Common myeloid progenitor, CD34-positive (primary cell): Measurements from ENCODE around the gene TNIK.
"Not testable (repeated sequence)": the region's sequence is repeated elsewhere in the genome, so short reads cannot be mapped to it uniquely, and the experiment has no call there.

Source experiments
- CTCF ChIA-PET: fragments of 350-600 bp; sonication (Branson Sonifier 250); formaldehyde crosslinking; loops from one replicate; lab custom pipeline; 2021; ENCODE audit warnings: antibody characterized with exemption; lab: Charles Lee
- POLR2A ChIA-PET: fragments of 350-600 bp; sonication (Branson Sonifier 250); formaldehyde crosslinking; loops from one replicate; lab custom pipeline; 2021; ENCODE audit warnings: antibody characterized with exemption; lab: Charles Lee
- DNase-seq, 3 donors: peaks; one replicate each; pipeline versions ENCODE4 v3.0.0 to v3.0.0-alpha.2; 2013
- H3K27ac ChIP-seq, 2 experiments: 1 replicate in 1 of 2; 2 replicates in 1 of 2; pipeline ENCODE4 v1.7.0; 2013; ENCODE audit warnings: inconsistent platforms in 2 of 2, low read length in 2 of 2, mild to moderate bottlenecking in 2 of 2, low read depth in 1 of 2, moderate library complexity in 1 of 2; ENCODE audit not compliant: severe bottlenecking in 2 of 2, insufficient read depth in 1 of 2, poor library complexity in 1 of 2
- H3K27me3 ChIP-seq, 5 experiments: replicated peaks in 2 of 5; 1 replicate in 3 of 5; 2 replicates in 2 of 5; pipeline versions ENCODE4 v1.6.1 to v1.7.0; 2013; ENCODE audit warnings: low read length in 4 of 5, mild to moderate bottlenecking in 2 of 5, moderate library complexity in 2 of 5, inconsistent platforms in 1 of 5; ENCODE audit not compliant: insufficient read depth in 5 of 5, control insufficient read depth in 4 of 5
- H3K36me3 ChIP-seq, 4 experiments: 1 replicate in 2 of 4; 2 replicates in 2 of 4; pipeline versions ENCODE4 v1.6.1 to v1.7.0; 2013; ENCODE audit warnings: low read length in 3 of 4, control low read depth in 1 of 4, mild to moderate bottlenecking in 1 of 4; ENCODE audit not compliant: control insufficient read depth in 4 of 4, insufficient read depth in 4 of 4
- H3K4me1 ChIP-seq, 4 experiments: 1 replicate in 3 of 4; 2 replicates in 1 of 4; pipeline versions ENCODE4 v1.6.1 to v1.7.1; 2013; ENCODE audit warnings: low read length in 3 of 4, mild to moderate bottlenecking in 3 of 4, control low read depth in 1 of 4, inconsistent platforms in 1 of 4, moderate library complexity in 1 of 4; ENCODE audit not compliant: control insufficient read depth in 4 of 4, insufficient read depth in 4 of 4; ENCODE audit errors: control extremely low read depth in 1 of 4
- H3K4me3 ChIP-seq, 7 experiments: 1 replicate in 4 of 7; 2 replicates in 3 of 7; pipeline versions ENCODE4 v1.5.1 to v1.7.0; 2013; ENCODE audit warnings: mild to moderate bottlenecking in 7 of 7, low read length in 6 of 7, moderate library complexity in 6 of 7, inconsistent platforms in 2 of 7, low read depth in 2 of 7, control low read depth in 1 of 7; ENCODE audit not compliant: insufficient read depth in 4 of 7, control insufficient read depth in 1 of 7; ENCODE audit errors: extremely low read depth in 1 of 7
- H3K9me3 ChIP-seq, 5 experiments: 1 replicate in 4 of 5; 2 replicates in 1 of 5; pipeline versions ENCODE4 v1.6.1 to v1.7.1; 2013; ENCODE audit warnings: low read length in 4 of 5, mild to moderate bottlenecking in 2 of 5, inconsistent platforms in 1 of 5, low read depth in 1 of 5, moderate library complexity in 1 of 5; ENCODE audit not compliant: control insufficient read depth in 4 of 5, insufficient read depth in 2 of 5; ENCODE audit errors: control extremely low read depth in 1 of 5
- WGBS: methylation state at CpG from one replicate; pipeline ENCODE4 v1.1.5; 2013; ENCODE audit not compliant: insufficient coverage; 5-methylcytosine and 5-hydroxymethylcytosine counted together

Gene TNIK

DNA sequence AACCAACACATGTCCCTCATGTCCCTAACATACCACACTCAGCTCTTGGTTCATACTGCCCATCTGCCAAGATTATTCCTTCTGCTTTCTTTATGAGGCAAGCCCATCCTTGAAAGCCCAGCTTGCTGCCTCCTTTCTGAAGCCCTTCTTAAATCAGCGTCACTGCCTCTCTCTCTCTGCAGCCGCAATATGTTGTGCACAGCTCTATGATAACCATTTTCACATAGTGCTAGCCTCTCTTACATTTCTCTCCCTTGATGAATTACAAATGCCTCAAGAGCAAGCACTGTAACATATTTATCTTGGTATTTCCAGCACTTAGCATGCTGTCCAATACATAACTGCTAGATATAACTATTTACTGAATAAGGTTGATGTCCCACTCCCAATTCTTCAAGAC lies 86.5 kb downstream of the TNIK start:
- H3K36me3 ChIP-seq, result no peaks in the 10 kb centered on the region
- H3K27me3 ChIP-seq, result no peaks in the 10 kb centered on the region
- WGBS, result 100% methylated on average over 2 of the region's 2 CpGs
- no peak overlapping the region for H3K27ac ChIP-seq
- CTCF ChIA-PET, result interaction anchor here (1.1 to 1.5 kb wide), 2 partner anchors 10 to 12 kb away, joined by 3 to 4 read pairs; no protein-coding TSS in a partner anchor
- H3K4me1 ChIP-seq, result peaks cover 10 to 41% (median 24%) of the 10 kb centered on the region in 4 experiments
- no peaks in the 10 kb centered on the region for H3K9me3 ChIP-seq
- POLR2A ChIA-PET, result interaction anchor here (0.6 kb wide), 1 partner anchor 55 kb away, joined by 3 read pairs; no protein-coding TSS in a partner anchor
- no peak overlapping the region for H3K4me3 ChIP-seq
- no peak for DNase-seq

DNA sequence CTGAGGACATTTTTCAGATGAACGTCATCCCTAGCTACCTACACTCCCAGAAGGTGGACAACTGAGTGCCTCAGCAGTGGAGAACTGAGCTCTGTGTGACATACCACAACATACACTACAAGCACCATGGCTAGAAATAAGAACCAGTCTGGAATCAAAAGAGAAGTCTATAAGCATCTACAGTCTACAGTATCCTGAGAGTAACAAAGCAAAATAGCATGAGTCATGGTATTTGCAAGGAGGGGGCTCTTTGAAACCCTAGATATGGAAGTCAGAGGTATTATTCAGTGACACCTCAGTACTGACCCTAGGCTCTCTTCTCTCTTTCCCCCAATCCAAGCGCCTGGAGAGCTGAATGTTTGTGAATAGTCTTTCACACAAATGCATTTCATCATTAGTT lies 87.5 kb downstream of the TNIK start:
- peak in 2 of 3 donors; percentile 17 to 25 for DNase-seq
- H3K4me3 ChIP-seq, result no peak overlapping the region
- CTCF ChIA-PET, result interaction anchor here (1.0 to 1.5 kb wide), 3 partner anchors 10 to 16 kb away, joined by 3 to 4 read pairs (median 4); no protein-coding TSS in a partner anchor
- H3K9me3 ChIP-seq, result no peaks in the 10 kb centered on the region
- H3K4me1 ChIP-seq, result peaks cover 10 to 41% (median 24%) of the 10 kb centered on the region in 4 experiments
- H3K27me3 ChIP-seq, result no peaks in the 10 kb centered on the region
- POLR2A ChIA-PET, result no interaction called here
- peaks cover 0 to 3% (median 0%) of the 10 kb centered on the region in 4 experiments for H3K36me3 ChIP-seq
- no CpG with 5 or more reads among the region's 2 CpGs for WGBS
- H3K27ac ChIP-seq, result no peak overlapping the region

DNA sequence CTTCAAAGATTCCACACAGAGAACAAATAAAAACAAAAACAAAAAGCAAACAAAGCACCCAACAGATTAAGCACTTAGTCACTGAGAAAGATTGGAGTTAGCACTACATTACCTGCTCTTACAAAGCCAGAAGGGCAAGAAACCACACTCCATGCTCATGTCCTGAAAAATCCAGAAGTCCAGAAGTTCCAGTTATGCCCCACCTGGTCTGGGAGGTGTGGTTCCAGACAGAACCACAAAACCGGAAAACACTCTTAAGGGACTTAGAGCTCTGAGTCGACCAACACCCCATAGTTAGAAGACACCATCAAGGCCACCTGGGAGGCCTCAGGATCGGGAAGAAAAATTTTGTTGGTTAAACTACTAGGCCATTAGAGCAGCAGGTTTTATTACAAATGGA lies 88.9 kb downstream of the TNIK start:
- CTCF ChIA-PET, result interaction anchor here (0.6 to 1.5 kb wide), 4 partner anchors 11 to 37 kb away, joined by 3 to 4 read pairs (median 3); no protein-coding TSS in a partner anchor
- DNase-seq, result no peak
- Histone ChIP-seq H3K36me3 (peaks cover 0 to 3% (median 0%) of the 10 kb centered on the region in 4 experiments), H3K27me3 (no peaks in the 10 kb centered on the region), H3K4me3 (no peak overlapping the region), H3K4me1 (peaks cover 9 to 32% (median 19%) of the 10 kb centered on the region in 4 experiments), H3K27ac (no peak overlapping the region), H3K9me3 (no peaks in the 10 kb centered on the region)
- POLR2A ChIA-PET, result no interaction called here
- WGBS, result 88% methylated on average over 1 of the region's 3 CpGs

DNA sequence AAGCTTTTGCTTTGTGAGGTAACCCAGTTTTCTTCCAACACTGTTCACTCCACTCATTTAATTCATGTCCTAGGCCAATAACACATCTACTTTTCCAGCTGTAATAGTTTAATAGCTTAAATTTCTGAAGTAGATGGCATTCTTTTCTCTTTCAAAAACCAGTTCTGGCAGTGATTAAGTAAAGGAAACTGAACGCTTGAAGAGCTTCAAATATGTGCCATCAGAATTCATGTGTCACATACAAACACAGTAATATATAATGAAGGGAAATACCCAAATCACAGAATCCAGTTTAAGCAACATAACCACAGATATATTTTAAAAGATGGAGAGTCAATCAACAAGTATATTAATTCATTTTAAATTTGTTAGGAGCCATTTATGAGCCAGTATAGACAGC lies 91.0 kb downstream of the TNIK start:
- ChIA-PET POLR2A (no interaction called here), CTCF (no interaction called here)
- no CpG with 5 or more reads among the region's 1 CpG for WGBS
- Histone ChIP-seq H3K27ac (no peak overlapping the region), H3K36me3 (peaks cover 0 to 3% (median 0%) of the 10 kb centered on the region in 4 experiments), H3K4me3 (no peak overlapping the region), H3K9me3 (no peaks in the 10 kb centered on the region), H3K27me3 (no peaks in the 10 kb centered on the region), H3K4me1 (peaks cover 0 to 10% (median 4%) of the 10 kb centered on the region in 4 experiments)
- no peak for DNase-seq

DNA sequence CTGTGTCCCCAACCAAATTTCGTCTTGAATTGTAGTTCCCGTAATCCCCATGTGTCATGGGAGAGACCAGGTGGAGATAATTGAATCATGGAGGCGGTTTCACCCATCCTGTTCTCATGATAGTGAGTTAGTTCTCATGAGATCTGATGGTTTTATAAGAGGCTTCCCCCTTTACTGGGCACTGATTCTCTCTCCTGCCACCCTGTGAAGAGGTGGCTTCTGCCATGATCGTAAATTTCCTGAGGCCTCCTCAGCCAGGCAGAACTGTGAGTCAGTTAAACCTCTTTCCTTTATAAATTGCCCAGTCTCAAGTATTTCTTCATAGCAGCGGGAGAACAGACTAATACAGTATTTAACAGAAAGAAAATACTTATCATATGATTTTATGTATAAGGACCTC lies 93.5 kb downstream of the TNIK start:
- H3K4me1 ChIP-seq, H3K27ac ChIP-seq, DNase-seq, H3K36me3 ChIP-seq, H3K9me3 ChIP-seq, H3K4me3 ChIP-seq, H3K27me3 ChIP-seq, POLR2A ChIA-PET: not testable (repeated sequence)
- WGBS, result 94% methylated on average over 3 of the region's 5 CpGs
- CTCF ChIA-PET, result interaction anchor here (1.8 kb wide), 1 partner anchor 102 kb away, joined by 4 read pairs; no protein-coding TSS in a partner anchor

DNA sequence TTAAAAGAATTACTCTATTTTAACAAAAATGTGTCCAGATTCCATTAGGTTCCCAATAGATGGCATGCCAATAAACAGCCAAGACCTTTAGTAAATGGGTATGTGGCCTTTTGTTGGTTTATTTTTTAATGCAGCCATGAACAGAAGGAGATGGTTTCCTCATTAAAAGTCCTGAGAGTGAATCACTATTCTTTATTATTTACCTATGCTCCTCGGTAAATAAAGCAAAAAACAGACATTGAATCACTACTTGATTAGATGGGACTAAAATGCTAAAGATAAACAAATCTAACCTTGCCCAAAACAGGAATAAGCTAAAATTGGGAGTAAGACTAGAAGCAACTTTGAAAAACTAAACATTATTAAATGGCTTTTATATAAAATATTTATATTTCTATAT lies 94.2 kb downstream of the TNIK start:
- CTCF ChIA-PET, result interaction anchor here (1.8 kb wide), 1 partner anchor 103 kb away, joined by 4 read pairs; no protein-coding TSS in a partner anchor

DNA sequence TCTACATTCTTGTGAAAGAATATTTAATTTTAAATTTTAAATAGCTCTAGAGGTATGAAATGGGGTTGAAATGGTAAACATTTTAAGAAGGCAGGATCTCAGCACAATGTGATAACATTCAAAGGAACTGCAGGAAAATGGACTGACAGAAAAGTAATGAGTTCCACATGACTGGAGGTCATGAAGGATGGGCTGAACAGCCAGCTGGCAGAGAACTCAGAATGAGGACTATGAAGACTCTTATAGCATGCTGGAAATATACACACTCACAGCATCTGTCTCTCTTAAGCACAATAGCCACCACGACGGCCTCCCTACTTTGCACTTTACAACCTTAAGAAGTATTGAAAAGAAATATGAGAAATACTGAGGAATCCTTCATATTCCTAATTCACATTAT lies 94.7 kb downstream of the TNIK start:
- ChIA-PET CTCF (no interaction called here), POLR2A (no interaction called here)
- no peaks in the 10 kb centered on the region for H3K9me3 ChIP-seq
- peaks cover 0 to 3% (median 0%) of the 10 kb centered on the region in 4 experiments for H3K4me1 ChIP-seq
- peaks cover 0 to 3% (median 0%) of the 10 kb centered on the region in 4 experiments for H3K36me3 ChIP-seq
- H3K4me3 ChIP-seq, result no peak overlapping the region
- DNase-seq, result no peak
- WGBS, result no CpG with 5 or more reads among the region's 2 CpGs
- H3K27me3 ChIP-seq, result no peaks in the 10 kb centered on the region
- H3K27ac ChIP-seq, result no peak overlapping the region

More for the DNA sequence above, 94.2 kb downstream of the TNIK start:
- WGBS, result no CpG with 5 or more reads among the region's 1 CpG
- no peak overlapping the region for H3K27ac ChIP-seq
- no peaks in the 10 kb centered on the region for H3K9me3 ChIP-seq
- POLR2A ChIA-PET, result no interaction called here
- peaks cover 0 to 3% (median 0%) of the 10 kb centered on the region in 4 experiments for H3K4me1 ChIP-seq
- H3K36me3 ChIP-seq, result peaks cover 0 to 3% (median 0%) of the 10 kb centered on the region in 4 experiments
- no peaks in the 10 kb centered on the region for H3K27me3 ChIP-seq
- no peak overlapping the region for H3K4me3 ChIP-seq
- no peak for DNase-seq
